Ureter (tissue), 1 donor: ENCODE measurements around the gene PVR. TPM values are rescaled to one million over a fixed set of nuclear protein-coding genes. Genes with fewer than 3 reads are reported as not detected.
"Not testable (repeated sequence)": the region's sequence is repeated elsewhere in the genome, so short reads cannot be mapped to it uniquely, and the experiment has no call there.

Experiments used
- DNase-seq: peaks from one replicate; pipeline ENCODE4 v3.0.0-alpha.2; 2020; ENCODE audit warnings: low spot score
- total RNA-seq: library from RNA; stranded (reverse); gene quantifications from one replicate; pipeline ENCODE4 v1.2.4, GENCODE V29; 2023
- donor health status: DM: yes; HTN: yes; CAD: no.

PVR gene
- total RNA-seq, 1 donor from 2014 or later = 24.9 TPM

GRCh38 chr19:44698492-44699201 is 54.9 kb downstream of the PVR start, which contains the start of gene CEACAM16:
Gene CEACAM16, plus strand, starts transcription at chr19:44699151. Its CDS starts 2,306 bp downstream, at chr19:44701457.
- DNase-seq = no peak

DNA sequence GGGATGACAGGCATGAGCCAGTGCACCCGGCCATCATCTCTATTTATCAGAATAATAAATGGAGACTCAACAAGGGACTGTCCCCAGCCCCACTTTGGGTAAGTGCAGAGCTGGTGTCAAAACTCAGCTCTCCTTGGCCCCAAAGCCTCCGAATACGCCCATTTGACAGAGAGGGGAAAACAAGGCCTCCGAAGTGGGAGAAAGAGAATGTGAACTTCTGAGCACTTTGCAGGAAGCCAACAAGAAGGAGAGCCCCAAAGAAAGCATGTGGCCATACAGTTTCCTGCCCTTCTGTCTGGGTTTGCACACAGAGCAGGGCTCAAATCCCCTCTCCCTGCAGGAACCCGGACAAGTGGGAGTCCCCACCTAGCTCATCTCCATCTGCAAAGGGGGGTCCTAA is 56.8 kb downstream of the PVR start:
- no peak for DNase-seq

DNA sequence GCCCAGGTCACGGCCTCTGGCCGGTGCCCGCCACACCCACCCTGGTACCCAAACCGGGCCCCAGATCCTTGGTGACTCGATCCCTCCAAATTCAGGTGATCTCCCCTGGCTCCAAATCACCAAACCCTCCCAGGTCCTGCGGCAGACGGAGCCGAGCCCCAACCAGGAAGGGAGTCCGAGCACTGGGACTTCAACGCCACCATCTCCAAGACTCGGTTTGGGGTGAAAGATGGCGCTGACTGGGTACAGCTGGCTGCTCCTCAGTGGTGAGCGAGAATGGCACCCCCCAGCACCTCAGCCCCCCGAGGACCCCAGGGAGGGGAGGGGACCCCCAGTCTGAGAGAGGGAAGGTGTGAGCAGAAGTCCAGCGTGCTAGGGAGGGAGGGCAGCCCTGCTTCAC is 57.5 kb downstream of the PVR start:
- no peak for DNase-seq

DNA sequence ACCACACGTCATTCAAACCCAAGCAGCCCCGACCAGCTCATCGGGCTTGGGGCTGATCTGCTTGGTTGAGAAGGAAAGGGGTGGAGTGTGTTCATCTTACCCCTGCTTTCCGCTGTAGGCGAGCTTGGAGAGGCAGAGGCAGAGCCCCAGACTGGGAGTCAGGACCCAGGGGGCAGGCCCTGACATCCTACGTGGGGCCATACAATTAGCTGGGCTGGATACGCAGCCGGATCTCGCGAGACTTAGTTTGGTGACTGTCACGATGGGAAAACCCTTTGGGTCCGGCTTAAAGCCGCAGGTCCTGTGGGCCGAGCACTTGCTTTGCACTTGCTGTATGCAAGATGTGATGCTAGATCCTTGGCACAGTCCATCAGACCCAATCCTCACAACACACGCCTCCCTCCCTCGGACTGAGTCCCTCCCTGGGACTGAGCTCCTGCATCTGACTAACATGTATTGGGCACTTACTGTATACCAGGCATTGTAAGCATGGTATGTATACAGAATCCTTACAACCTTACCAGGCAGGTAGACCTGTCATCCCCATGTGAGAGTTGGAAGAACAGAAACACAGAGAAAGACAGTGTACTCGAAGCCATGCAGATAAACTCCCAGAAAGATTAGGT is 59.0 kb downstream of the PVR start:
- no peak for DNase-seq

GRCh38 chr19:44703336-44704078 is 59.8 kb downstream of the PVR start:
- DNase-seq = no peak

DNA sequence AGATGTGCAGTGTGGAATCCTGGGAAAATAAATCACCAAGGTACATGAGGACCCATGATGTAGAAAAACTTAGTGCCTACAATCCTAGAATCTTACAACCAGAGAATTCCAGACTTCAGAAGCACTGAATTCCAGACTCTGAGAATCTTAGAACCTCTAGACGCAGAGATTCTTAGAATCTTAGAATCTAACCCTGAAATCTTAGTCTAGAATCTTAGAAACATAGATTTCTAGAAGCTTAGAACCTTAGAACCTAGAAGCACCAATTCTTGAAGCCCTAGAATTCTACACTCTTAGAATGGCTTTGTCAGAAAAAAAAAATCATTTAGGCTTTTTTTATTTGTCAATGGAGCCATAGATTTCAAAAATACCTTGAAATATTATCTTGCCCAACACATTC is 61.3 kb downstream of the PVR start:
- DNase-seq = no peak

DNA sequence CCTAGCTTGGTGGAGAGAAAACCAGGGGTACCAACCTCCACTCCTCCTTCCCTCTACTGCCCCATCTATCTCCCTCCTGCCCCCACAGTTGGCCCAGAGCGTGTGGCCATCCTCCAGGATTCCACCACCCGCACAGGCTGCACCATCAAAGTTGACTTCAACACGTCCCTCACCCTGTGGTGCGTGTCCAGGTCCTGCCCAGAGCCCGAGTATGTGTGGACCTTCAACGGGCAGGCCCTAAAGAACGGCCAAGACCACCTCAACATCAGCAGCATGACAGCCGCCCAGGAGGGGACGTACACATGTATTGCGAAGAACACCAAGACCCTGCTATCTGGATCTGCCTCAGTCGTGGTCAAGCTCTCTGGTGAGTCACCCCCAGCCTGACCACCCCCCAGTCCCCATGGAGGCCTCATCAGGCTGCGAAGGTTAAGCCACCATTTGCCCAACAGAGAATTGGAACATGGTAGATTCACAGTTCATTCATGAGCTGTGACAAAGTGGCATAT is 61.8 kb downstream of the PVR start:
- no peak for DNase-seq

DNA sequence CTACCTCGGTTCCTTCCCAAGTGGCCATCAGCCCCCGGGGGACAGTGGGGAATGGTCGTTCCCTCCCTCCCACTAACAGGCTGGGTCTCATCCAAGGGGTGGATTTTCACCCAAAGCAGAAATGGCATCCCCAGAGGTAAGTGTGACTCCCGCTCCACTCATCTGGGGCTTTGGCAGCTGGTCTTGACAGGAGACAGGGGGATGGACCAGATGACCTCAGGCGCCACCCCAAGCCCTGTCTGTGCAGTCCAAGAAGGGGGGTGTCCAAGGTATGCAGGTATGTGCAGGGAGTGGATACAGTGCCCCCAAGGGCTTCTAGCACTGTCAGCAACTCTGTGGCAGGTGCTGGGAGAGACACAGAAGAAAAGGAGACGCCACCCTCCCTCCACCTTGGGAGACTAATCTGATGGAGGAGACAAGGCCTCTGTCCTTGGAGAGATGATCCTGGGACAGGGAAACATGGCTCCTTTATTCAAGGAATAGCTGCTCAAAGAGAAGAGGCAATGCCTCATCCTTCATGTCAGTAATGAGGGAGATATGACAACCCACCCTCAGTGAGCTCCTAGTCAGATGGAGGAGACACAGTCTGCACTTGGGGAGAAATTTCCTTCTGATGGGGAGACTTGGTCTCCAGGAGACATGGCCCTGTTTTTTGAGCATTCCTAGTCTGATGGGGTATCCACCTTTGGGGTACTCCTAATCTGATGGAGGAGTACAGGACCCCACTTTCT is 63.0 kb downstream of the PVR start:
- no peak for DNase-seq

GRCh38 chr19:44707794-44708193 is 64.1 kb downstream of the PVR start:
- no peak for DNase-seq

- no peak for DNase-seq
Observed at GRCh38 chr19:44708940-44709339, 65.2 kb downstream of the PVR start.

GRCh38 chr19:44709434-44710266 is 65.9 kb downstream of the PVR start:
- DNase-seq = not testable (repeated sequence)

GRCh38 chr19:44710483-44710882 is 66.8 kb downstream of the PVR start:
- no peak for DNase-seq

DNA sequence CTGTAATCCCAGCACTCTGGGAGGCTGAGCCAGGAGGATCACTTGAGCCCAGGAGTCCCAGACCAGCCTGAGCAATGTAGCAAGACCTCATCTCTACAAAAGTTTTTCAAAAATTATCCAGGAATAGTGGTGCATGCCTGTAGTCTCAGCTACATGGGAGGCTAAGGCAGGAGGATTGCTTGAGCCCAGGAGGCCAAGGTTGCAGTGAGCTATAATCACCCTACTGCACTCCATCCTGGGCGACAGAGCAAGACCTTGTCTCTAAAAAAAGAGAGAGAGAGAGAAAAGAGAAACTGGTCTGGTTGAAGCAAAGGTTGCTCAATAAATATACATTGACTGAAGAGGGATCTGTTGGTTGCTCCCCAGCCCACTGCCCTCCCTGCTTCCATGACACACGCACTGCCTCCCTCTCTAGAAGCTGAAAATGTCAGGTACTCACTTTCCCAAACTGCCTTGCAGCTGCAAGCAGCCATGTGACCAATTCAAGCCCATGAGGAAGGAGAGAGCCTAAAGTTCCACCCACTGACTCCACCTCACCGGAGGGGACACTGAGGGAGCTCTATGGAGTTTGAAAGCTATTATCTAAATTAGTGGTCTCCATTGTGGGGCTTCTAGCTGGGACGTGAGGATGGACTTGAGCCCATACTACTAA is 69.3 kb downstream of the PVR start:
- no peak for DNase-seq

Other genes with a start within 250 kb of the PVR start
- gene ZNF285, start 242.3 kb upstream of the PVR start, total RNA-seq = 6.6 TPM
- 7.7 TPM for gene ZNF229, start 195.4 kb upstream of the PVR start, total RNA-seq
- 10.9 TPM for gene ZNF180, start 143.4 kb upstream of the PVR start, total RNA-seq
- gene CEACAM20, start 114.2 kb upstream of the PVR start, total RNA-seq = not detected
- not detected for gene IGSF23, start 30.3 kb upstream of the PVR start, total RNA-seq
- 4.5 TPM for gene CEACAM19, start 27.6 kb downstream of the PVR start, total RNA-seq
- gene CEACAM16, start 55.2 kb downstream of the PVR start, total RNA-seq = not detected
- gene BCL3, start 104.8 kb downstream of the PVR start, total RNA-seq = 68.4 TPM
- 49.5 TPM for gene CBLC, start 134.0 kb downstream of the PVR start, total RNA-seq
- 136 TPM for gene BCAM, start 165.2 kb downstream of the PVR start, total RNA-seq
- 66.7 TPM for gene NECTIN2, start 202.4 kb downstream of the PVR start, total RNA-seq
- 65.9 TPM for gene TOMM40, start 247.3 kb downstream of the PVR start, total RNA-seq